ENCODE measurements around the gene SLC25A45. TPM values are rescaled to one million over a fixed set of nuclear protein-coding genes. Genes with fewer than 3 reads are reported as not detected.

Gene SLC25A45
- total RNA-seq, 3 donors from 2014 or later (not counting 1 experiment from before 2014, with no cell fraction given) = 50.9 to 61.1 (median 61.0) TPM

GRCh38 chr11:65427691-65428577 lies 45.5 kb upstream of the SLC25A45 start:
- H3K36me3 Mint-ChIP-seq = peaks cover 7% of the 10 kb centered on the region
- Histone ChIP-seq H3K27ac (ENCODE audit: low read length) (peak overlapping the region; percentile 100), H3K4me3 (ENCODE audit: low read length) (no peak overlapping the region), H3K27me3 (ENCODE audit: control insufficient read depth, insufficient read depth, low read length) (no peaks in the 10 kb centered on the region), H3K9me3 (ENCODE audit: control insufficient read depth, insufficient read depth, low read length) (no peaks in the 10 kb centered on the region), H3K36me3 (ENCODE audit: control insufficient read depth, insufficient read depth, low read length) (peaks cover 19% of the 10 kb centered on the region), H3K4me1 (ENCODE audit: control insufficient read depth, insufficient read depth, low read length) (peaks cover 43% of the 10 kb centered on the region)
- TF ChIP-seq, protein P1, sequence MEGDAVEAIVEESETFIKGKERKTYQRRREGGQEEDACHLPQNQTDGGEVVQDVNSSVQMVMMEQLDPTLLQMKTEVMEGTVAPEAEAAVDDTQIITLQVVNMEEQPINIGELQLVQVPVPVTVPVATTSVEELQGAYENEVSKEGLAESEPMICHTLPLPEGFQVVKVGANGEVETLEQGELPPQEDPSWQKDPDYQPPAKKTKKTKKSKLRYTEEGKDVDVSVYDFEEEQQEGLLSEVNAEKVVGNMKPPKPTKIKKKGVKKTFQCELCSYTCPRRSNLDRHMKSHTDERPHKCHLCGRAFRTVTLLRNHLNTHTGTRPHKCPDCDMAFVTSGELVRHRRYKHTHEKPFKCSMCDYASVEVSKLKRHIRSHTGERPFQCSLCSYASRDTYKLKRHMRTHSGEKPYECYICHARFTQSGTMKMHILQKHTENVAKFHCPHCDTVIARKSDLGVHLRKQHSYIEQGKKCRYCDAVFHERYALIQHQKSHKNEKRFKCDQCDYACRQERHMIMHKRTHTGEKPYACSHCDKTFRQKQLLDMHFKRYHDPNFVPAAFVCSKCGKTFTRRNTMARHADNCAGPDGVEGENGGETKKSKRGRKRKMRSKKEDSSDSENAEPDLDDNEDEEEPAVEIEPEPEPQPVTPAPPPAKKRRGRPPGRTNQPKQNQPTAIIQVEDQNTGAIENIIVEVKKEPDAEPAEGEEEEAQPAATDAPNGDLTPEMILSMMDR (IDR thresholded peaks at IDR 0.05) = no peak
- 44% methylated on average over 10 of the region's 11 CpGs for WGBS (ENCODE audit: insufficient coverage)
- peak overlapping the region; percentile 95 for H3K4me3 Mint-ChIP-seq
- DNase-seq = peak in 1 of 2 donors; percentile 65
- no peak for ATAC-seq
- H3K9me3 Mint-ChIP-seq = no peaks in the 10 kb centered on the region
- H3K4me1 Mint-ChIP-seq = peaks cover 95% of the 10 kb centered on the region in 2 donors
- H3K27ac Mint-ChIP-seq = peak overlapping the region; percentile 98 to 100
- intact Hi-C loops (cut with micrococcal nuclease) = no loop called here
- peaks cover 0 to under 1% of the 10 kb centered on the region in 2 donors for H3K27me3 Mint-ChIP-seq (ENCODE audit: low read depth in 2 of 2)

GRCh38 chr11:65426839-65427690 lies 44.6 kb upstream of the SLC25A45 start:
- Histone ChIP-seq H3K9me3 (ENCODE audit: control insufficient read depth, insufficient read depth, low read length) (no peaks in the 10 kb centered on the region), H3K4me1 (ENCODE audit: control insufficient read depth, insufficient read depth, low read length) (peaks cover 45% of the 10 kb centered on the region), H3K36me3 (ENCODE audit: control insufficient read depth, insufficient read depth, low read length) (peaks cover 16% of the 10 kb centered on the region), H3K4me3 (ENCODE audit: low read length) (peak overlapping the region; percentile 84), H3K27ac (ENCODE audit: low read length) (peak overlapping the region; percentile 100), H3K27me3 (ENCODE audit: control insufficient read depth, insufficient read depth, low read length) (no peaks in the 10 kb centered on the region)
- peaks cover 93 to 95% of the 10 kb centered on the region in 2 donors for H3K4me1 Mint-ChIP-seq
- peak overlapping the region; percentile 95 for H3K4me3 Mint-ChIP-seq
- peaks cover 7% of the 10 kb centered on the region for H3K36me3 Mint-ChIP-seq
- H3K9me3 Mint-ChIP-seq = no peaks in the 10 kb centered on the region
- intact Hi-C loops (cut with micrococcal nuclease) = loop anchor here (1.0 kb wide), 2 partner anchors 9 to 45 kb away; partner anchors contain the start of gene SLC25A45
- ATAC-seq (no peak), DNase-seq (peak in 1 of 2 donors; percentile 60)
- peak overlapping the region; percentile 98 to 100 for H3K27ac Mint-ChIP-seq
- 28% methylated on average over 10 of the region's 10 CpGs for WGBS (ENCODE audit: insufficient coverage)
- TF ChIP-seq, protein P1 (IDR thresholded peaks at IDR 0.05) = no peak
- H3K27me3 Mint-ChIP-seq (ENCODE audit: low read depth in 2 of 2) = peaks cover 0 to 5% of the 10 kb centered on the region in 2 donors

GRCh38 chr11:65425971-65426838 lies 43.8 kb upstream of the SLC25A45 start:
- H3K4me1 ChIP-seq (ENCODE audit: control insufficient read depth, insufficient read depth, low read length) = peaks cover 52% of the 10 kb centered on the region
- H3K9me3 Mint-ChIP-seq = no peaks in the 10 kb centered on the region
- H3K4me1 Mint-ChIP-seq = peaks cover 87 to 94% of the 10 kb centered on the region in 2 donors
- peaks cover 0 to 5% of the 10 kb centered on the region in 2 donors for H3K27me3 Mint-ChIP-seq (ENCODE audit: low read depth in 2 of 2)
- peaks cover 16% of the 10 kb centered on the region for H3K36me3 ChIP-seq (ENCODE audit: control insufficient read depth, insufficient read depth, low read length)
- peak overlapping the region; percentile 84 for H3K4me3 ChIP-seq (ENCODE audit: low read length)
- H3K36me3 Mint-ChIP-seq = peaks cover 7% of the 10 kb centered on the region
- 0% methylated on average over 6 of the region's 9 CpGs for WGBS (ENCODE audit: insufficient coverage)
- TF ChIP-seq, protein P1 (IDR thresholded peaks at IDR 0.05) = no peak
- peak overlapping the region; percentile 95 for H3K4me3 Mint-ChIP-seq
- H3K27ac Mint-ChIP-seq = peak overlapping the region; percentile 98 to 100
- no peaks in the 10 kb centered on the region for H3K27me3 ChIP-seq (ENCODE audit: control insufficient read depth, insufficient read depth, low read length)
- H3K9me3 ChIP-seq (ENCODE audit: control insufficient read depth, insufficient read depth, low read length) = no peaks in the 10 kb centered on the region
- intact Hi-C loops (cut with micrococcal nuclease) = loop anchor here (1.0 kb wide), 3 partner anchors 8 to 73 kb away; partner anchors contain the start of genes MALAT1 and SLC25A45
- ATAC-seq (peak; percentile 20 to 51 (median 29)), DNase-seq (peak in 1 of 2 donors; percentile 88)
- H3K27ac ChIP-seq (ENCODE audit: low read length) = peak overlapping the region; percentile 100
